Spleen (tissue), 7 donors: ENCODE data around the gene IL32.

ENCODE experiments used
- CTCF ChIP-seq, 11 experiments: fragments of 200-600 bp in 7 of 11; fragments of 450-650 bp in 4 of 11; sonication (generic) in 4 of 11; IDR thresholded peaks in 8 of 11; conservative IDR thresholded peaks in 3 of 11; 1 replicate in 7 of 11; 2 replicates in 4 of 11; pipeline versions ENCODE4 v1.4.0 to v1.8.0; 2016 to 2021; ENCODE audit warnings: antibody characterized with exemption in 11 of 11, inconsistent platforms in 4 of 11, mild to moderate bottlenecking in 1 of 11
- POLR2A ChIP-seq, 3 donors: fragments of 450-650 bp; IDR thresholded peaks; one replicate each; pipeline ENCODE4 v1.5.1; 2017; ENCODE audit warnings: antibody characterized with exemption in 3 of 3, mild to moderate bottlenecking in 1 of 3
- donor health status: DM: no; HTN: no; CAD: no; lungs with moderate emphysema.
- donor health status: DM: no; HTN: no; CAD: no.
- donor health status: DM: no; HTN: no; CAD: no.

GRCh38 chr16:3038896-3039295 is 26.5 kb upstream of the IL32 start:
- TF ChIP-seq CTCF (IDR thresholded peaks at IDR 0.05 in 8 of 11, conservative IDR thresholded peaks at IDR 0.05 in 3 of 11) (no peak), POLR2A (IDR thresholded peaks at IDR 0.05) (no peak)
